Thymus (tissue), 11 donors: Measurements from ENCODE around the gene OR8D2. TPM values are rescaled to one million over a fixed set of nuclear protein-coding genes. Genes with fewer than 3 reads are reported as not detected.

Experiments used
- DNase-seq, 9 donors: peaks; one replicate each; pipeline ENCODE4 v3.0.0-alpha.2; 2013; ENCODE audit warnings: low spot score in 9 of 9, low read depth in 6 of 9, missing footprints in 1 of 9
- H3K27ac ChIP-seq, 2 donors: one replicate each; pipeline ENCODE4 v1.5.1; 2013; ENCODE audit warnings: control low read depth in 1 of 2, low read depth in 1 of 2, low read length in 1 of 2, mild to moderate bottlenecking in 1 of 2, moderate library complexity in 1 of 2
- H3K27me3 ChIP-seq, 2 donors: one replicate each; pipeline ENCODE4 v1.5.1; 2013; ENCODE audit warnings: low read length in 1 of 2; ENCODE audit not compliant: control insufficient read depth in 2 of 2, insufficient read depth in 1 of 2
- H3K36me3 ChIP-seq, 2 donors: one replicate each; pipeline ENCODE4 v1.5.1; 2013; ENCODE audit warnings: low read length in 1 of 2, mild to moderate bottlenecking in 1 of 2, moderate library complexity in 1 of 2; ENCODE audit not compliant: control insufficient read depth in 2 of 2, insufficient read depth in 2 of 2
- H3K4me1 ChIP-seq, 2 donors: one replicate each; pipeline ENCODE4 v1.5.1; 2013; ENCODE audit warnings: low read length in 2 of 2; ENCODE audit not compliant: control insufficient read depth in 2 of 2, insufficient read depth in 2 of 2
- H3K4me3 ChIP-seq, 2 donors: one replicate each; pipeline ENCODE4 v1.5.1; 2013; ENCODE audit warnings: low read length in 2 of 2, control low read depth in 1 of 2, mild to moderate bottlenecking in 1 of 2
- H3K9me3 ChIP-seq, 2 donors: one replicate each; pipeline ENCODE4 v1.5.1; 2013; ENCODE audit warnings: low read length in 1 of 2, mild to moderate bottlenecking in 1 of 2; ENCODE audit not compliant: control insufficient read depth in 2 of 2, insufficient read depth in 1 of 2
- WGBS: extraction: QIAGEN DNeasy Blood & Tissue Kit; methylation state at CpG from one replicate; pipeline ENCODE4 v1.1.7; 2013; 5-methylcytosine and 5-hydroxymethylcytosine counted together
- polyA plus RNA-seq: library from polyadenylated mRNA; stranded (reverse); fragments of 200-250 nt; gene quantifications from one replicate; pipeline ENCODE4 v1.2.3, GENCODE V29; 2013
- total RNA-seq: library from RNA; stranded (reverse); fragments of 120-200 nt; gene quantifications from one replicate; pipeline ENCODE4 v1.2.4, GENCODE V29; 2013
- donor health status: healthy.

OR8D2 gene
- total and polyA plus RNA-seq, 2 donors: not detected

DNA sequence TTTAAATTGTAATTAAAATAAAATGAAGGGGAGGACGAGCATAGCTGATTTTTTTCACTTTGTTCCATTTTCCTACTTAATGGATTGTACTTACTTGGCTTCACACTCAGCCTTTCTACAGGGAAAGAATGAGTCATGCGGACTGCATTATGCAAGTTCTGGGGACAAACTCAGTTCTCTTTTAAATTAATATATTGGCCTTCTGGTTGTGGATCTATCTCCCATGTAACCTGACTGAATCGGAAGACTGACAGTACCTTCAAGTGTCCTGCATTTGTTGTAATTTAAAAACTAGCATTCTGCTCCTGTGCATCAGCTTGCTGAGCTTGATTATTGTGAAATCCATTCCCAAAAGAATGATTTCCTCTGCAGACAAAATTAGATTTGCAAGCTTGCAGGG lies 18.4 kb downstream of the OR8D2 start:
- Histone ChIP-seq H3K36me3 (no peaks in the 10 kb centered on the region), H3K27me3 (no peaks in the 10 kb centered on the region), H3K4me3 (no peak overlapping the region), H3K27ac (no peak overlapping the region), H3K9me3 (no peaks in the 10 kb centered on the region), H3K4me1 (no peaks in the 10 kb centered on the region)
- no peak for DNase-seq
- WGBS: 93% methylated on average over 3 of the region's 3 CpGs

DNA sequence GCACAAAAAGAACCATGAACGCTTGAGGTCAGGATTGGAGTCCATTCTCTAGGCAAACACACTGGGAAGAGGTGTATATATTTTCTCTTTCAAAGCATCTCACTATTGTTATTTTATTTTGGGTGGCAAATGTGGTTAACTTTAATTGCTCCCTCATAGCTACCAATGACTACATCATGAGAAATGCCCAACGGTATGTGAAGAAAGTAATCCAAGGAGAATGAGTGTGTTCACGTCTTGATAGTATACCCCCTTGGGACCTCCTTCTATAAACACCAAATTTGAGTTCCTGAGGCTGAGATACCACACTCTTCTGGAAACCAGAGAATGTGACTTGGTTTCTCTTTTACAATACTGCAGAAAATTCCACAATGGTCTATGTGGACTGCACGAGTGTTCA lies 22.1 kb downstream of the OR8D2 start:
- WGBS: 93% methylated on average over 4 of the region's 4 CpGs
- no peak overlapping the region for H3K4me3 ChIP-seq
- H3K9me3 ChIP-seq: no peaks in the 10 kb centered on the region
- no peaks in the 10 kb centered on the region for H3K4me1 ChIP-seq
- no peak overlapping the region for H3K27ac ChIP-seq
- no peak for DNase-seq
- H3K27me3 ChIP-seq: no peaks in the 10 kb centered on the region
- no peaks in the 10 kb centered on the region for H3K36me3 ChIP-seq

DNA sequence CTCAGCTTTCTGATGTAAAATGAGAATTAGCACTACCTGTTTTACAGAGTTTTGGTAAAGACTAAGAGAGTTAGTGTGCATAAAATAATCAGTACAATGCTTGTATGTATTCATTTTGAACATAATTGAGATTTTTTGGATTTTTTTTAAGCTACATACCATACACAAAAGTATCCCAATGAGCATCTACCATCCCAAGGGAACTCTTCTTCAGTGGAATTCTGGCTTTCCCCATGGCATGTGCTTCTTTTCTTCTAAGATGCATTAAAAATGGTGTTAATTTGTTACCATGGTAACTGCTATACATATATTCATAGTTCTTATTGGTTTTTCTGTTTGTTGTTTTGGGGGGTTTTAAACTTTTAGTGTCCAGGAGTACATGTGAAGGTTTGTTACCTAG lies 24.0 kb downstream of the OR8D2 start:
- H3K36me3 ChIP-seq: no peaks in the 10 kb centered on the region
- H3K9me3 ChIP-seq: no peaks in the 10 kb centered on the region
- DNase-seq: no peak
- H3K4me3 ChIP-seq: no peak overlapping the region
- no peaks in the 10 kb centered on the region for H3K4me1 ChIP-seq
- H3K27me3 ChIP-seq: no peaks in the 10 kb centered on the region
- H3K27ac ChIP-seq: no peak overlapping the region

DNA sequence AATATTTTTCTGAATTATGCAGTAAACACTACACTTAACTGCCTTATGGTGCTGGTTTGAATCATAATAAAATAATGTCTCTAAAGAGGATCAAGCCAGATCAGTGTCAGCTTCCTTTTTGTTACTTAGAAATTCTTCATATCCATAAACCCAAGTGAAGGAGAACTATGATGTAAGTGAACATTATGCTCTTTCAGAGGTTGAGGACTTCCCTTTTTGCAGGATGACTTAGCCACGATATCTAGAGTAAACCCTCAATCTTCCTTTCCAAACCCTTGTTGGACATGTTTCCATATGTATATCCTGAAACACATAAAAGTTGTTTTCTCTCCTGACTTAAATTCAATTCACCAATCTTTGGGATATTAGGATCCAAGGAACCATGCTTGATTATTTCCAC lies 25.3 kb downstream of the OR8D2 start:
- Histone ChIP-seq H3K4me3 (no peak overlapping the region), H3K4me1 (no peaks in the 10 kb centered on the region), H3K36me3 (no peaks in the 10 kb centered on the region), H3K27me3 (no peaks in the 10 kb centered on the region), H3K9me3 (no peaks in the 10 kb centered on the region), H3K27ac (no peak overlapping the region)
- WGBS: 14% methylated on average over 1 of the region's 1 CpG
- no peak for DNase-seq

DNA sequence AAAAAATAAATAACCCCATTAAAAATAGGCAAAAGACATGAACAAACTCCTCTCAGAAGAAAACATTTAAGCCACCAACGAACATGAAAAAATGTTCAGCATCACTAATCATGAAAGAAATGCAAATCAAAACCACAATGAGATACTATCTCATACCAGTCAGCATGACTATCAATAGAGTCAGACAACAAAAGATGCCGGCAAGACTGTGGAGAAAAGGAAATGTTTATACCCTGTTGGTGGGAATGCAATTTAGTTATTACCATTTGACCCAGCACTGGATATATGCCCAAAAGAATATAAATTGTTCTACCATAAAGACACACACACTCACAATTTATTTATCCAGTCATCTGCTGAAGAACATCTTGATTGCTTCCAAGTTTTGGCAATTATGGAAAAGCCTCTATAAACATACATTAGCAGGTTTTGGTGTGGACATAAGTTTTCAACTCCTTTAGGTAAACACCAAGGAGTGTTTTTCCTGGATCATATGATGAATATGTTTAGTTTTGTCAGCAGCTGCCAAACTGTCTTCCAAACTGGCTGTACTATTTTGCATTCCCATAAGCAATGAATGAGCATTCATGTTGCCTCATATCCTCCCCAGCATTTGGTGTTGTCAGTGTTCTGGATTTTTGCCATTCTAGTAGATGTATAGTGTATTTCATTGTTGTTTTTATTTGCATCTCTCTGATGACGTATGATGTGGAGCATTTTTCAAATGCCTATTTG lies 34.2 kb downstream of the OR8D2 start:
- no peaks in the 10 kb centered on the region for H3K9me3 ChIP-seq
- no peaks in the 10 kb centered on the region for H3K27me3 ChIP-seq
- H3K4me1 ChIP-seq: no peaks in the 10 kb centered on the region
- no peak overlapping the region for H3K27ac ChIP-seq
- no peak for DNase-seq
- no peak overlapping the region for H3K4me3 ChIP-seq
- WGBS: 40% methylated on average over 3 of the region's 3 CpGs
- no peaks in the 10 kb centered on the region for H3K36me3 ChIP-seq

DNA sequence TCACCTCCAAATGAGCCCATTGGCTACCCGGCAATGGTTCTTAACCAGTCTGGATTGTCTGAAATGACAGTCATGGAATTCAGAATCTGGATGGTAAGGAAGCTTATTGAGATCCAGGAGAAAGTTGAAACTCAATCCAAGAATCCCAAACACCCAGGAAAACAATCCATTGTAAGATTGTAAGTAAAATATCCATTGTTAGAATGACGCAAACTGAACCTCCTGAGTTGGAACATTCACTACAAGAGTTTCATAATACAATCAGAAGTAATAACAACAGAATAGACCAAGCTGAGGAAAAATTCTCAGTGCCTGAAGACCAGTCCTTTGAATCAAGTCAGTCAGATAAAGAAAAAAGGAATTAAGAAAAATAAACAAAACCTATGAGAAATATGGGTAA lies 41.7 kb downstream of the OR8D2 start:
- H3K36me3 ChIP-seq: no peaks in the 10 kb centered on the region
- WGBS: 71% methylated on average over 2 of the region's 2 CpGs
- H3K27ac ChIP-seq: no peak overlapping the region
- no peak overlapping the region for H3K4me3 ChIP-seq
- no peak for DNase-seq
- no peaks in the 10 kb centered on the region for H3K27me3 ChIP-seq
- H3K9me3 ChIP-seq: no peaks in the 10 kb centered on the region
- H3K4me1 ChIP-seq: no peaks in the 10 kb centered on the region

DNA sequence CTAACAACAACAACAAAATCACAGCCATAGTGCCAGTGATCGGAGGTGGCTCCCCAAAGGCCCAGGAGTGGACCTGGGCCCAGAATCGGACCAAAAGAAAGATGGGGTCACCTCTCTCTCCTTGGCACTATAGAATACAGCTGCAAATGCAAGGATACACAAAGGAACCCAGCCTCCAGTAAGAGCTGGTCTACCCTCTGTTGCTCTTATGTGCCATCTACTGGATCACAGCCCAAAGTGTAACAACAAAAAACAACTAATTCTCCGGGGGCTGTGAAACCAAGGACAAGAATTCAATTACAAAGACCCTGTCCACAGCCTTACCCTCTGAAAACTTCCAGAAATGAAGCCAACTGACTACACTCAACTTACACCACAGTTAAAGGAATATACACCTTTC lies 42.2 kb downstream of the OR8D2 start:
- Histone ChIP-seq H3K4me1 (no peaks in the 10 kb centered on the region), H3K9me3 (no peaks in the 10 kb centered on the region), H3K4me3 (no peak overlapping the region), H3K27me3 (no peaks in the 10 kb centered on the region), H3K27ac (no peak overlapping the region), H3K36me3 (no peaks in the 10 kb centered on the region)
- WGBS: 72% methylated on average over 3 of the region's 3 CpGs
- no peak for DNase-seq

DNA sequence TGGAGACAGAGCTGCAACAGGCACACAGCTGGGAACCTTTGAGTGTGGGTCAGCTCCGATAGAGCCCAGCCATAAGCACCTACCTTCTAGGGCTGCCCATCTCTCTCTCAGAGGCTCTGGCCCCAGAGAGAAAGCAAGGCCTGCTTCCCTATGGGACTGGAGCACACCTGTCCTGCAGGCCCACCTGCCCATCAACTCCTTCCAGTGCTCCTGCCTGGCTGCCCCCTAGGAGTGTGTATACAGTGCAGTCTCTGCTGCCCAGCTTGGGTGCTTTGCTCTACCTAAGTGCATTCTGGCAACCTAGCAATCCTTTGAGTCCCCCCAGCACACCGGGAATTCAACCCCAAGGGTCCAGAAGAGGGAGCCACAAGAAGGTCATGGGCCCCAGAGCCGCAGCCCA lies 42.8 kb downstream of the OR8D2 start:
- Histone ChIP-seq H3K27me3 (no peaks in the 10 kb centered on the region), H3K4me3 (no peak overlapping the region), H3K9me3 (no peaks in the 10 kb centered on the region), H3K27ac (no peak overlapping the region), H3K36me3 (no peaks in the 10 kb centered on the region), H3K4me1 (no peaks in the 10 kb centered on the region)
- DNase-seq: no peak
- 96% methylated on average over 3 of the region's 3 CpGs for WGBS

DNA sequence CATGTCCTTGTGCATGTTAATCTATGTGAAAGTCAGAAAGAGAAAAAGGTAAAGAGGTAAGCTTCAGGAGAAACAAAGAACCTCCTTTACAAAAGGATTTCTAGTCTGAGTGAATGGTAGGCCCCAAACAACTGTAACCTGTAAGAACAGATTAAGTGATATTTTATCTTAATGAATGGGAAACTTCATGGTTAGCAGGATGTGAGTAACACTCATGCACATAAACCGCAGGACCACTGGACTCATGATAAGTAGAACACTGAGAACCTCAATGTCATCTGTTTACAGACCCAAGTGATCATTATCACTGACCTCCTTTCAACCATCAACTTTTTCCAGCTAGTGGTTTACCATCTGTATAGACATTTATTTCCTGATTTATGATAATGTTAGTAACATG lies 43.9 kb downstream of the OR8D2 start:
- 22% methylated on average over 1 of the region's 1 CpG for WGBS
- H3K4me3 ChIP-seq: no peak overlapping the region
- no peak for DNase-seq
- H3K36me3 ChIP-seq: no peaks in the 10 kb centered on the region
- H3K4me1 ChIP-seq: no peaks in the 10 kb centered on the region
- H3K9me3 ChIP-seq: no peaks in the 10 kb centered on the region
- no peak overlapping the region for H3K27ac ChIP-seq
- H3K27me3 ChIP-seq: no peaks in the 10 kb centered on the region

DNA sequence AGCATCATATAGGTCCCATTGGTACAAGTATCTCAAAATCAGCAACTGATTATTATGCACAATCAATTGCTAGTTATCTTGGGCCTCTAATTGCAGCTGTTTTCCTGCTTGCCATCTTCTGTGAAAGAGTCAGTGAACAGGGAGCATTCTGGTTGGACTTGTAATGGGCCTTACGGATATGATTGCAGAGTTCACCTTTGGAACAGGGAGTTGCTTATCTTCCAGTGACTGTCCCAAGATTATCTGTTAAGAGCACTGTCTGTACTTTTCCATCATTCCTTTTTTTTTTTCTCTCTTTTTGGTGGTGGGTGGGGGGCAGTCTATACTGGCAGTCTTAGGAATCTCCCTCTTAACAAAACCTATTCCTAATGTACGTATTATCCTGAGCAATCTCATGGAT lies 46.0 kb downstream of the OR8D2 start:
- Histone ChIP-seq H3K9me3 (no peaks in the 10 kb centered on the region), H3K36me3 (no peaks in the 10 kb centered on the region), H3K4me1 (no peaks in the 10 kb centered on the region), H3K4me3 (no peak overlapping the region), H3K27ac (no peak overlapping the region), H3K27me3 (no peaks in the 10 kb centered on the region)
- WGBS: 95% methylated on average over 2 of the region's 2 CpGs
- DNase-seq: no peak
